DOHH2 (cell line): ENCODE measurements around the gene CNTN4.

Source experiments
- CTCF ChIP-seq: fragments of 200-600 bp; sonication (generic); IDR thresholded peaks from one replicate; pipeline ENCODE4 v1.5.1; 2014; ENCODE audit warnings: antibody characterized with exemption, mild to moderate bottlenecking, low read depth, low read length; ENCODE audit not compliant: poor library complexity, severe bottlenecking
- EZH2phosphoT487 ChIP-seq: fragments of 200-600 bp; sonication (generic); IDR thresholded peaks from 2 replicates; pipeline ENCODE4 v1.6.1; 2017; ENCODE audit warnings: borderline replicate concordance, mild to moderate bottlenecking, antibody characterized with exemption, low read length, moderate library complexity, mixed read lengths

GRCh38 chr3:2517500-2518172, 419.0 kb downstream of the CNTN4 start:
- no peak for TF ChIP-seq CTCF
- no peak for TF ChIP-seq EZH2phosphoT487
